ENCODE measurements around the gene CCDC102B.
A peak's percentile ranks its signal among the peaks of the same experiment; 100 is the strongest.

CCDC102B gene

DNA sequence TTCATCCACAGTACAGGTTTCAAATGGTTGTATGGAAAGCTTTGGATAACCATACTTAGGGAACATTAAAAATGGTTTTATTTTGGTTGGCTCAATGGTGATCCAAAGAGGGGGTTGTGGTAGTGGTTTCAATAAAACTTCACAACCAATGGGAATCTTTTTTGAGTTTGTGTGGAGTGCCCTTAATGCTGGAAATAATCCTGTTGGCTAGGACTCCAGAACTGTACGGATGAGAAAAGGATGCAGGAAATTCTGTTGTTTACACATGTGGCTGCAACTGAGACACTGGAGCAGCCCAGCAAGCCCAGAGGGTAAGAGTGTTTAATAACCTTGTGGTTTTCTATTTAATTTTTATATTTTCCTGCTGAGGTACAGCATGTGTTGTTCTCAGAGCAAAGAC is at the start of gene CCDC102B:
Gene CCDC102B, plus strand, starts transcription at position 210 of the 400 bp plus-strand sequence. CDS start 38,684 bp downstream, outside the sequence.
- H3K4me3 ChIP-seq (ENCODE audit: low read length in 2 of 2), result peak within 1 kb of the TSS; percentile 17 to 36
- H3K36me3 ChIP-seq (ENCODE audit: control insufficient read depth in 2 of 2, insufficient read depth in 2 of 2, low read length in 2 of 2), result no peaks in the 10 kb centered on the region
- no peak within 1 kb of the TSS for H3K27ac ChIP-seq (ENCODE audit: low read depth in 2 of 2, low read length in 2 of 2)

DNA sequence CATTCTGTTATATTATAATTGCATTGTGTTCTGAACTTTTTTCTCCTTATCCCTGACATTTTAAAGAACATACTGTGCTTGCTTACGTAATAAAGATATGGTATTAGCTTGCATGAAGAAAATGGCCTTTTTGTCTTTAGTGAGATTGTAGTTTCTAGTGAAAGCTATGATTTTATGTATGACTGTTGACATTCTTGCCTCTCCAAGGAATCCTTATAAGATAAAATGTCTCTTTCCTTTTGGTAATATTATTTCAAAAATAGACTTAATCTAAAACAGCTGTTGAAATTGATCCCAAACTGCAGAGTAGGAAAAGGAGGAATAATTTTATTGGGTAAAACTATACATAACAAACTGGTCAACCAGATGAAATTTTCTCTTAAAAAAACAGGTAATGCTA is 40.8 kb upstream of the CCDC102B start:
- no peaks in the 10 kb centered on the region for H3K4me1 ChIP-seq (ENCODE audit: control insufficient read depth in 2 of 2, insufficient read depth in 2 of 2, low read length in 2 of 2)
- H3K36me3 ChIP-seq (ENCODE audit: control insufficient read depth in 2 of 2, insufficient read depth in 2 of 2, low read length in 2 of 2), result no peaks in the 10 kb centered on the region
- no peak overlapping the region for H3K4me3 ChIP-seq (ENCODE audit: low read length in 2 of 2)
- no peaks in the 10 kb centered on the region for H3K27me3 ChIP-seq (ENCODE audit: control insufficient read depth in 2 of 2, insufficient read depth in 2 of 2, low read length in 2 of 2)
- no peak overlapping the region for H3K27ac ChIP-seq (ENCODE audit: low read depth in 2 of 2, low read length in 2 of 2)
- no peaks in the 10 kb centered on the region for H3K9me3 ChIP-seq (ENCODE audit: control insufficient read depth in 2 of 2, low read length in 2 of 2)
- no peak overlapping the region for H3K9ac ChIP-seq (ENCODE audit: low read depth in 1 of 2, low read length in 2 of 2)

More for the DNA sequence above, at the start of gene CCDC102B:
- no peaks in the 10 kb centered on the region for H3K9me3 ChIP-seq (ENCODE audit: control insufficient read depth in 2 of 2, low read length in 2 of 2)
- no peaks in the 10 kb centered on the region for H3K27me3 ChIP-seq (ENCODE audit: control insufficient read depth in 2 of 2, insufficient read depth in 2 of 2, low read length in 2 of 2)
- H3K9ac ChIP-seq (ENCODE audit: low read depth in 1 of 2, low read length in 2 of 2), result no peak within 1 kb of the TSS
- no peaks in the 10 kb centered on the region for H3K4me1 ChIP-seq (ENCODE audit: control insufficient read depth in 2 of 2, insufficient read depth in 2 of 2, low read length in 2 of 2)

DNA sequence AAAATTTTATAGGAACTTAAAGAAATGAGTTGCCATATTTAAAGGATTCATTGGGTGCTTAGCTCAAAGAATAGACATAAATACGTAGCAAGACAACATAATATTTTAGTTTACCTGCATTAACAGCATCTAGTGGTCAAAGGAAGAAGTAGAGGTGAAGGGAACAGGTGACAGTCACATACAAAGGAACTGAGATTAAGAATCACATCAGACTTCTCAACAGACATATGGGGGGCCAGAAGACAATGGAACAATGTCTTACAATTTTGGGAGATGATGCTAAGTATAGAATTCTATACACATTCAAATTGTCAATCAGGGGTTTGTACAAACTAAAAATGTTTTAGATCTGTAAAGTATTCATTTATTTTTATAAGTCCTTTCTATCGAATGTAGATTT is 38.6 kb upstream of the CCDC102B start:
- no peaks in the 10 kb centered on the region for H3K4me1 ChIP-seq (ENCODE audit: control insufficient read depth in 2 of 2, insufficient read depth in 2 of 2, low read length in 2 of 2)
- H3K4me3 ChIP-seq (ENCODE audit: low read length in 2 of 2), result no peak overlapping the region
- H3K27me3 ChIP-seq (ENCODE audit: control insufficient read depth in 2 of 2, insufficient read depth in 2 of 2, low read length in 2 of 2), result no peaks in the 10 kb centered on the region
- H3K36me3 ChIP-seq (ENCODE audit: control insufficient read depth in 2 of 2, insufficient read depth in 2 of 2, low read length in 2 of 2), result no peaks in the 10 kb centered on the region
- H3K9ac ChIP-seq (ENCODE audit: low read depth in 1 of 2, low read length in 2 of 2), result no peak overlapping the region
- no peaks in the 10 kb centered on the region for H3K9me3 ChIP-seq (ENCODE audit: control insufficient read depth in 2 of 2, low read length in 2 of 2)
- H3K27ac ChIP-seq (ENCODE audit: low read depth in 2 of 2, low read length in 2 of 2), result no peak overlapping the region

DNA sequence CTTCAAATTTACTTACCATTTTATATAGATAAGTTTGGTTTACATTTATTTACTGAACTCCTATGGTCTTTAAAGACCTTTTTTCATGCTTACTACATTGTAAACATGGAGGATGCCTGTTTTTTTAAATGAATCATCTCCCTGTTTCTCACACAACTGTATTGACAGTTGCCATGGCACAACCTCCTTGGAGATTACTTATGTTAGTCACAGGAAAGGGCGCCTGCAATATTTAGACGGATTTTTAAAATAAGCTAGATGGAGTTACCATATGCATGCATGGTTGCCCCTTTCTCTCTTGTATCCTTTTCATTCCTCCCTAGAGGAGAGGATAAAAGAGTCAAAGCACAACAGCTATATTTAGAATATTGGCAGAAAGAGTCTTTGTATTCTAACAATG is 34.8 kb upstream of the CCDC102B start:
- Histone ChIP-seq H3K27ac (ENCODE audit: low read depth in 2 of 2, low read length in 2 of 2) (no peak overlapping the region), H3K4me1 (ENCODE audit: control insufficient read depth in 2 of 2, insufficient read depth in 2 of 2, low read length in 2 of 2) (no peaks in the 10 kb centered on the region), H3K36me3 (ENCODE audit: control insufficient read depth in 2 of 2, insufficient read depth in 2 of 2, low read length in 2 of 2) (no peaks in the 10 kb centered on the region), H3K9ac (ENCODE audit: low read depth in 1 of 2, low read length in 2 of 2) (no peak overlapping the region), H3K4me3 (ENCODE audit: low read length in 2 of 2) (no peak overlapping the region), H3K9me3 (ENCODE audit: control insufficient read depth in 2 of 2, low read length in 2 of 2) (no peaks in the 10 kb centered on the region), H3K27me3 (ENCODE audit: control insufficient read depth in 2 of 2, insufficient read depth in 2 of 2, low read length in 2 of 2) (no peaks in the 10 kb centered on the region)

DNA sequence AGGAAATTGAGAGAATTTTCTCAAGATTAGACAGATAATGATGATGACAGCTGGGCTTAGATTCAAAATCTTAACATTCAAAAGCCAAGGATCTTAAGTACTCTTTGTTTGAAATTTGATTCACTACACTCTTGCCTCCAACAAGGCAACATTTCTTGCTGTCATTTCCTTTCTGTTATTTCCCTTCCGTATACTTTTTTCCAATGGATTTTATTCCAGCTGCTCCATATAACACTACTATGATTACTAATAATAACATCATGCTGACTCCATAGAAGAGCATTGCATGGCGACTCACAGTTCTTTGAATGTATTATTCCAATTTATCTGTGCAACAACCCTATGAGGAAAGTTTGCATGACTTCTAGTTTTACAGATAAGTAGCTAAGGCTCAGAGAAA is 33.9 kb upstream of the CCDC102B start:
- Histone ChIP-seq H3K27ac (ENCODE audit: low read depth in 2 of 2, low read length in 2 of 2) (no peak overlapping the region), H3K9me3 (ENCODE audit: control insufficient read depth in 2 of 2, low read length in 2 of 2) (no peaks in the 10 kb centered on the region), H3K9ac (ENCODE audit: low read depth in 1 of 2, low read length in 2 of 2) (no peak overlapping the region), H3K4me3 (ENCODE audit: low read length in 2 of 2) (no peak overlapping the region), H3K27me3 (ENCODE audit: control insufficient read depth in 2 of 2, insufficient read depth in 2 of 2, low read length in 2 of 2) (no peaks in the 10 kb centered on the region), H3K4me1 (ENCODE audit: control insufficient read depth in 2 of 2, insufficient read depth in 2 of 2, low read length in 2 of 2) (no peaks in the 10 kb centered on the region), H3K36me3 (ENCODE audit: control insufficient read depth in 2 of 2, insufficient read depth in 2 of 2, low read length in 2 of 2) (no peaks in the 10 kb centered on the region)

DNA sequence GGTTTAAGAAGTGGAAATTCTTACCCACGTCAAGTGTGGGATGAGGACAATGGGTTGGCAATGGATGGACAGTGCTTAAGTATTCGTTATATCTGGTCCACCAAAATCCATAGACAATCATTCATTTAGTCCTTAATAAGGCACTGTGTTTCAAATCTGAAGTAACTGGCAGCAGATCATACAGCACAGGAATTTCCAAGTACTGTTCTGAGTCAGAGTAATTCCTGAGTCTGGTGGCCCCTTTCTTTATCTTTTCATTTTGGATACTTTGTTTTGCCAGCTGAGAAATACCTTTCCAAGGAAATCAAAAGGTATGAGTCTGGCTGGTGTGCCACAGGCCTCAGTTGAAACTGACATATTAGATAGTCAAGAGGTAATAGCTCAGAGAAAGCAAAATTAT is 31.4 kb upstream of the CCDC102B start:
- Histone ChIP-seq H3K9me3 (ENCODE audit: control insufficient read depth in 2 of 2, low read length in 2 of 2) (no peaks in the 10 kb centered on the region), H3K27ac (ENCODE audit: low read depth in 2 of 2, low read length in 2 of 2) (no peak overlapping the region), H3K9ac (ENCODE audit: low read depth in 1 of 2, low read length in 2 of 2) (no peak overlapping the region), H3K4me1 (ENCODE audit: control insufficient read depth in 2 of 2, insufficient read depth in 2 of 2, low read length in 2 of 2) (no peaks in the 10 kb centered on the region), H3K36me3 (ENCODE audit: control insufficient read depth in 2 of 2, insufficient read depth in 2 of 2, low read length in 2 of 2) (no peaks in the 10 kb centered on the region), H3K4me3 (ENCODE audit: low read length in 2 of 2) (no peak overlapping the region), H3K27me3 (ENCODE audit: control insufficient read depth in 2 of 2, insufficient read depth in 2 of 2, low read length in 2 of 2) (no peaks in the 10 kb centered on the region)

DNA sequence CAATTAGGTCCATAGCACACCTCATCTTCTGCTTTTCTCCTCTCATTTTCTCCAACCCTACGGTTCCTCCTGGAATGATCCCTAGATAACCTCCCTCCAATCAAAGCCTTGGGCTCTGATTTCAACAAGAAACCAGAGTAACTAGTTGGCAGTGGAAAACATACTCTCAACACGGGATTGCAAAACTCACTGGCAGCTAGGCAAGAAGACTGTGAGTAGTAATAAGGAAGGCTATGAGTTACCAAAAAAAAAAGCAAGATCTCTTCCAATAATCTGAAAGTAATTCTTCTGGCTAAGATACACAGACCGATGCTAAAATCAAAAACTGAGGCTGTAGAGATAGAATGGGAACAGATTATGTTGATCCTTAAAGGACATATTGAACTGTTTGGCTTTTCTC is 28.4 kb upstream of the CCDC102B start:
- no peaks in the 10 kb centered on the region for H3K27me3 ChIP-seq (ENCODE audit: control insufficient read depth in 2 of 2, insufficient read depth in 2 of 2, low read length in 2 of 2)

DNA sequence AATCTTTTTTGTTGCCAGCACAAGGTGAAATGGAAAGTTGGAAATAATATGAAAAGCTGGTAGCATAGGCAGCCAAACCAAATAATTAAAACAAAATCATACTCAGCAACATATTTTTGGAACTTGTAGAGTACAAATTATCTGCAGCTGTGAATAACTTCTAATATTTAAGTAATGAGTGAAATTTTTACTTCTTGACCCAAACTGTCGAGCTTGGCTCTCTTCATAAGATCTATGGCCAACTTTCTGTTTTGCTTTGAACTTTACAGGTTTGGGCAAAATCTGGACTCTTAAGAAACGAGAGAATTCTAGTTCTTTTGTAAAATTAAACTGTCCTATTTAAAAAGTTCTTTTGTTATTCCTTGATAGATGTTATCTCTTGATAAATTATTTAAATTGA is 25.6 kb upstream of the CCDC102B start:
- Histone ChIP-seq H3K4me1 (ENCODE audit: control insufficient read depth in 2 of 2, insufficient read depth in 2 of 2, low read length in 2 of 2) (no peaks in the 10 kb centered on the region), H3K4me3 (ENCODE audit: low read length in 2 of 2) (no peak overlapping the region), H3K27ac (ENCODE audit: low read depth in 2 of 2, low read length in 2 of 2) (no peak overlapping the region), H3K27me3 (ENCODE audit: control insufficient read depth in 2 of 2, insufficient read depth in 2 of 2, low read length in 2 of 2) (no peaks in the 10 kb centered on the region), H3K9ac (ENCODE audit: low read depth in 1 of 2, low read length in 2 of 2) (no peak overlapping the region), H3K36me3 (ENCODE audit: control insufficient read depth in 2 of 2, insufficient read depth in 2 of 2, low read length in 2 of 2) (no peaks in the 10 kb centered on the region), H3K9me3 (ENCODE audit: control insufficient read depth in 2 of 2, low read length in 2 of 2) (no peaks in the 10 kb centered on the region)

More for the DNA sequence above, 28.4 kb upstream of the CCDC102B start:
- H3K4me3 ChIP-seq (ENCODE audit: low read length in 2 of 2), result no peak overlapping the region
- no peak overlapping the region for H3K9ac ChIP-seq (ENCODE audit: low read depth in 1 of 2, low read length in 2 of 2)
- no peaks in the 10 kb centered on the region for H3K4me1 ChIP-seq (ENCODE audit: control insufficient read depth in 2 of 2, insufficient read depth in 2 of 2, low read length in 2 of 2)
- no peaks in the 10 kb centered on the region for H3K36me3 ChIP-seq (ENCODE audit: control insufficient read depth in 2 of 2, insufficient read depth in 2 of 2, low read length in 2 of 2)
- H3K9me3 ChIP-seq (ENCODE audit: control insufficient read depth in 2 of 2, low read length in 2 of 2), result no peaks in the 10 kb centered on the region
- no peak overlapping the region for H3K27ac ChIP-seq (ENCODE audit: low read depth in 2 of 2, low read length in 2 of 2)

DNA sequence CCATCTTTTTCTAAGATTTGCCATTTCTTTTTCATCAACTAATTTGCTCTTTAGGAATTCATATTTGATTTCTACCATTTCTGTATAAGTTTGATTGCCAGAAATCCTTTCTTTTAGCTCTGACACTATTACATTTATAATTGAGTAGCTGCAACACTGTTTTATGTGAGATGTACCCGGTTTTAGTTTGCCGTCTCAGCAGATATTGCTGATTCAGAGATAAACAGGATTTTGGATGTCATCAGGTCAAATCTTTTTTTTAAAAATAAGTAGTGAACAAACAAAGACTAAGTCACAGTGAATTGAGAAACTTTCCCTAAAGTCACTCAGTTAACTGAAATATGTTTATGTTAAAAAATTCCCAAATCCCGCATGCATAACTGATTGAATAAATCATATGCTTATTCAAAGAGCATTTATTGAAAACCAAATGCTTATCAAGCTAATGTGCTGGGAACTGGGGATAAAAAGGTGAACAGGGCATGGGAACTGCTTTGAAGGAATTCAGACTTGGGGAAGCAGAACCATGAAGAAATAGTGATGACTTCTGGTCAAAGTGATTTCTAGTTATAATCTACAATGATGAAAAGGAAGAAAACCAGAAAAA is 19.5 kb upstream of the CCDC102B start:
- no peaks in the 10 kb centered on the region for H3K27me3 ChIP-seq (ENCODE audit: control insufficient read depth in 2 of 2, insufficient read depth in 2 of 2, low read length in 2 of 2)
- H3K9ac ChIP-seq (ENCODE audit: low read depth in 1 of 2, low read length in 2 of 2), result no peak overlapping the region
- no peak overlapping the region for H3K4me3 ChIP-seq (ENCODE audit: low read length in 2 of 2)
- H3K4me1 ChIP-seq (ENCODE audit: control insufficient read depth in 2 of 2, insufficient read depth in 2 of 2, low read length in 2 of 2), result no peaks in the 10 kb centered on the region
- H3K36me3 ChIP-seq (ENCODE audit: control insufficient read depth in 2 of 2, insufficient read depth in 2 of 2, low read length in 2 of 2), result no peaks in the 10 kb centered on the region
- no peaks in the 10 kb centered on the region for H3K9me3 ChIP-seq (ENCODE audit: control insufficient read depth in 2 of 2, low read length in 2 of 2)
- no peak overlapping the region for H3K27ac ChIP-seq (ENCODE audit: low read depth in 2 of 2, low read length in 2 of 2)

DNA sequence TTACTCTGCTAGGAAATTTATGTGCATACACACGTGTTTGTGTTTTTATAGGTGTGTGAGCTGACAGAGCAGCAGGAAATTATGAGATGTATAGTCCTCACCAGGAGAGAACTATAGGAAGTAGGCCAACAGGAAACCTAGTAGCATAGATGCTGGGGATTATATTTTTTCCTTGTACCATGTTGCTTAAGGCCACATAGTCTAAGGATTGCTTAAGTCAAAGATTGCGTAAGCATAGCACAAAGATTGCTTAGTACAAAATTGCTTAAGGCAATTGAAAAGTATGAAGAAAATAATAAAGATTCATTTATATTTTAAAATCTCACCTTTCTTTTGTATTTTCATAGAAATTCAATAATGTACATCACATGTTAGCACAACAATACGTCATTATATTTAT is 18.7 kb upstream of the CCDC102B start:
- Histone ChIP-seq H3K9ac (ENCODE audit: low read depth in 1 of 2, low read length in 2 of 2) (no peak overlapping the region), H3K27ac (ENCODE audit: low read depth in 2 of 2, low read length in 2 of 2) (no peak overlapping the region), H3K4me1 (ENCODE audit: control insufficient read depth in 2 of 2, insufficient read depth in 2 of 2, low read length in 2 of 2) (no peaks in the 10 kb centered on the region), H3K9me3 (ENCODE audit: control insufficient read depth in 2 of 2, low read length in 2 of 2) (no peaks in the 10 kb centered on the region), H3K4me3 (ENCODE audit: low read length in 2 of 2) (no peak overlapping the region), H3K27me3 (ENCODE audit: control insufficient read depth in 2 of 2, insufficient read depth in 2 of 2, low read length in 2 of 2) (no peaks in the 10 kb centered on the region), H3K36me3 (ENCODE audit: control insufficient read depth in 2 of 2, insufficient read depth in 2 of 2, low read length in 2 of 2) (no peaks in the 10 kb centered on the region)
